ENCODE measurements around the gene ADAMTS6. TPM values are rescaled to one million over a fixed set of nuclear protein-coding genes. Genes with fewer than 3 reads are reported as not detected.
A peak's percentile ranks its signal among the peaks of the same experiment; 100 is the strongest.

The ADAMTS6 gene
- polyA plus RNA-seq, 1 donor = 2.3 TPM

DNA sequence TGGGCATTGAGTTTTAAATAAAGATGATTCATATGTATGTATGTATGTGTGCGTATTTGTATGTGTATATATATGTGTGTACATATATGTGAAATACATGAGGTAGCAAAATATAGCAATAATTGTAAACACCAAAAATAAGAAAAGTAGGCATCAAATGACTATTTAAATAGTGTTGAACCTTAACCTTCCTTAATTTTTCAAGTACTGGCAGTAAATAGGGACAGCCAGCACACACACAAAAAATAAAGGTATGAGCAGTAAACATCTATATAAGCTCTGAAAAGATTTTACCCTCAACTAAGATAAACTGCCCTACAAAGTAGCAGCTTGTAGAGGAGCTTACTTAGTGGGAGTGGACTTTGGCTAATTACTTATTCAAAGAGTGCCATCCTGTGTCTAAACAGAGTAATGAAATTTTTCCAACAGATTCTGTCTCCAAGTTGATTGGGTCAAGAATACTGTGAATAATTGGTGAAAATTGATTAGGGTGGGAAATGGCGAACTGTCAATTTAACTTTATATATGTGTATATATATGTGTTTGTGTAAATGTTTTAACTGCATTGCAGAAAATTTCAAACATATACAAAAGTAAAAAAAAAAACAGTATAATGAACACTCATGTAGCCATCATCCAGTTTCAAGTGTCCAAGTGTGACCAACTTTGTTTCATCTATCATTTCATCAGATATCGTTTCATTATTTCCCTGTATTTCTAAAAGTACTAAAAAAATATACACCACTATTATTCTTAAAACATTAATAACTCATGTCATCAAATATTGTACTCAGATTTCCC is 2.0 kb upstream of the ADAMTS6 start:
- H3K36me3 ChIP-seq (ENCODE audit: control insufficient read depth, insufficient read depth, low read length) = no peaks in the 10 kb centered on the region
- H3K27me3 ChIP-seq (ENCODE audit: control insufficient read depth, insufficient read depth, low read length) = no peaks in the 10 kb centered on the region
- 60% methylated on average over 2 of the region's 3 CpGs for WGBS (ENCODE audit: insufficient coverage, low lambda C conversion rate)
- peaks cover 7% of the 10 kb centered on the region for H3K4me1 ChIP-seq (ENCODE audit: control insufficient read depth, insufficient read depth, low read length)
- no peak overlapping the region for H3K4me3 ChIP-seq (ENCODE audit: low read length)
- DNase-seq = peak in 1 of 2 donors; percentile 55
- H3K9me3 ChIP-seq (ENCODE audit: control insufficient read depth, low read depth, low read length) = peaks cover 6% of the 10 kb centered on the region
- H3K27ac ChIP-seq (ENCODE audit: low read length) = peak overlapping the region; percentile 12

DNA sequence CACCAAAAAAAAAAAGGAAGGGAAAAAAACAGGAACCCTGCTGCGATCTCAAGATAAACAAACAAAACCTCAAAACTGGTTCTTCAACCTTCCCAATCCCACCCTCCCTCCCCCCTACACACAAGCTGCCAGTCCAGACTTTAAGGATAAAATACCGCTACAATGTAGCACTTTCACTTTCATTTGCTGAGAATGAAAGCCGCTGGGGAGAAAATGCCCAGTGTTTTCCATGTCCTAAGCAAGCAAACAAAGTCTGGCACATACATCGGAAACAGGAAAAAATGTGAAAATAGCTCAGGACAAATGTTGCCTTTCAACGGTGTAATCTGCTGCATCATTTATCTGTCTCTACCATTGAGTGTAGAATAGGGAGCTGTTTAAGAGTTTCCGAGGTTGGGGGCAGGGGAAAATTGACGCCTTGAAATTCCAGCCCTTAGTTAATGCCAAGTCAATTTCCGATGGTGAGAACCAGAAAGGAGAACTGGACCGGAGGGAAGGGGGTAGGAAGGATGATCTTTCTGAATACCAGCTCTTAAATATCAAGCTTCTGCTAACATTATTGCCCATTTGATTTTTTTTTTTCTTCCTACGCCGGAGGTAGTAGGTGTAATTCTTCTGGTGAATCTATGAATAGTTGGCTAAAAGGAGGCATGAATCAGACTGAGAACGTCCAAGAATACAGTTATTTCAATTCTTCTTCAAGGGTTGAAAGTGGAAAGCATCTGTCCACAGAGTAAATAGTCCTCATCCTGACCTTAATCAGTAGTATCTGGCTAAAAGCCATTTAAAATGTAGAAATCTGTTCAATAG is 1.2 kb upstream of the ADAMTS6 start:
- WGBS (ENCODE audit: insufficient coverage, low lambda C conversion rate) = 0% methylated on average over 1 of the region's 12 CpGs
- peak in 1 of 2 donors; percentile 71 for DNase-seq
- H3K36me3 ChIP-seq (ENCODE audit: control insufficient read depth, insufficient read depth, low read length) = no peaks in the 10 kb centered on the region
- peaks cover 7% of the 10 kb centered on the region for H3K4me1 ChIP-seq (ENCODE audit: control insufficient read depth, insufficient read depth, low read length)
- H3K9me3 ChIP-seq (ENCODE audit: control insufficient read depth, low read depth, low read length) = peaks cover 6% of the 10 kb centered on the region
- peak overlapping the region; percentile 41 for H3K4me3 ChIP-seq (ENCODE audit: low read length)
- H3K27ac ChIP-seq (ENCODE audit: low read length) = peak overlapping the region; percentile 72
- no peaks in the 10 kb centered on the region for H3K27me3 ChIP-seq (ENCODE audit: control insufficient read depth, insufficient read depth, low read length)

DNA sequence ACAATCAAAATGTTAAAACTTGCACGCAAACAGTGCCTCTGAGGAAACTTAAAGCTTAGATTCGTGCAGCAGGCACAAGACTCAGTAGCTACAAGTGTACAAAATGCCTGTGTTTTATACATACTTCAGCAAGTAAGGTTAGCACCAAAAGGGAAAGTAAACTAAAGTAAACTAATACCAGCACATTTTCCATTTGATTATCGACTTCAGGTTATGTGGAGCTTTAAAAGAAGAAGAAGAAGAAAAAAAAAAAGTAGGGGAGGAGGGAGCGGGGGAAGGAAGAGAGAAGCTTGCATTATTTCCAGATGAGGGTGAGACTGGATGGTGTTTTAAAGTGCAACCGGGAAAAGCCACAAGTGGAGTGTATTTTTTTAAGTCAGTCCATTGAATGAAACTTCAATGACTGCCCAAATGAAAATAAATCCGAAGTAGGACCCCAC is 596 bp upstream of the ADAMTS6 start:
- Histone ChIP-seq H3K36me3 (ENCODE audit: control insufficient read depth, insufficient read depth, low read length) (no peaks in the 10 kb centered on the region), H3K27me3 (ENCODE audit: control insufficient read depth, insufficient read depth, low read length) (no peaks in the 10 kb centered on the region), H3K4me1 (ENCODE audit: control insufficient read depth, insufficient read depth, low read length) (peaks cover 7% of the 10 kb centered on the region), H3K4me3 (ENCODE audit: low read length) (peak overlapping the region; percentile 41), H3K9me3 (ENCODE audit: control insufficient read depth, low read depth, low read length) (peaks cover 6% of the 10 kb centered on the region), H3K27ac (ENCODE audit: low read length) (peak overlapping the region; percentile 72)
- 0% methylated on average over 1 of the region's 6 CpGs for WGBS (ENCODE audit: insufficient coverage, low lambda C conversion rate)
- DNase-seq = no peak

DNA sequence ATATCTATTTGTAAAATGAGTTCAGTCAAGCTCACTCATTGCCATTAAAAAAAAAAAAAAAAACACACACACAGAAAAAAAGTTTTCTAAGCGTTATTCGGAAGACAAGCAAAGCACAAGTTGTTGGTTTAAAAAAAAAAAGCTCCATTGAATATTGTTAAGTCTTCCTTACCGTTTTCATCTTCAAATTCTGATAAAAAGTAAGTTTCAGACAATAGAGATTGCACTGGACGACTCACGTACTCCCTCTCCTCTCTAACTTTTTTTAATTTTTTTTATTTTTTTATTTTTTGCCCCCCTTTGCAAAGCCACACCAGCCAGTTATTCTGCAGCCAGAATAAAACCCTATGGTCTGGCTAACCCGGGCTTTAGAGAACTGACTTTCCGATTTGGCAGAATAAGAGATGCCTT is 544 bp downstream of the ADAMTS6 start:
- peak overlapping the region; percentile 72 for H3K27ac ChIP-seq (ENCODE audit: low read length)
- H3K4me3 ChIP-seq (ENCODE audit: low read length) = peak overlapping the region; percentile 41
- no peaks in the 10 kb centered on the region for H3K27me3 ChIP-seq (ENCODE audit: control insufficient read depth, insufficient read depth, low read length)
- H3K36me3 ChIP-seq (ENCODE audit: control insufficient read depth, insufficient read depth, low read length) = no peaks in the 10 kb centered on the region
- 3% methylated on average over 3 of the region's 7 CpGs for WGBS (ENCODE audit: insufficient coverage, low lambda C conversion rate)
- peaks cover 6% of the 10 kb centered on the region for H3K9me3 ChIP-seq (ENCODE audit: control insufficient read depth, low read depth, low read length)
- no peak for DNase-seq
- H3K4me1 ChIP-seq (ENCODE audit: control insufficient read depth, insufficient read depth, low read length) = peaks cover 7% of the 10 kb centered on the region

DNA sequence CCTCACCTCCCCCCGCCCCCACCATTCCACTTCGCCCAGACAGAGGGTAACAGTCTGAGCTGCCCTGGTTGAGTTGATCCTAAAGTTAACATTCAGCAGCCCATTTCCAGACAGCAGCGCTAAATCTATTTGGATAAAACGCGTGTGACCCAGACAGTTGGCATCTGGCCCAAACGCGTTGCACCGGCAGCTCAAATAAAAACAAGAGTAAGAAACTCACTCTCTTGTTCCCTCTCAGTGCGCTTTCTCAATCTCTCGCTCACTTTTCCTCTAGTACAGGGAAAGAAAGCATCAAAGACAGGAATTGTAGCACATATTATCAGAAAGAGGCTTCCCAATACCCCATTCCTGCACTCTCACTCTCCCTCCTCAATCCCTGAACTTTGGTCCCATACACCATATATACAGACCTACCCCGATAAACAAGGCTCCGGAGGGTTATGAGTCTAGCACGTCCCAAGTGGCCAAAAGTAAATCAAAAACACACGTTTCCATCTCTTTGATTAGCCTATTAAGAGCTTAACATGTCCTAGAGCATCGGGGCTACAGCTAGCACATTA is 1.3 kb downstream of the ADAMTS6 start:
- Histone ChIP-seq H3K27ac (ENCODE audit: low read length) (peak overlapping the region; percentile 45), H3K4me3 (ENCODE audit: low read length) (peak overlapping the region; percentile 41), H3K4me1 (ENCODE audit: control insufficient read depth, insufficient read depth, low read length) (peaks cover 7% of the 10 kb centered on the region), H3K27me3 (ENCODE audit: control insufficient read depth, insufficient read depth, low read length) (no peaks in the 10 kb centered on the region), H3K9me3 (ENCODE audit: control insufficient read depth, low read depth, low read length) (peaks cover 2% of the 10 kb centered on the region), H3K36me3 (ENCODE audit: control insufficient read depth, insufficient read depth, low read length) (no peaks in the 10 kb centered on the region)
- WGBS (ENCODE audit: insufficient coverage, low lambda C conversion rate) = 0% methylated on average over 1 of the region's 15 CpGs
- peak in 1 of 2 donors; percentile 69 for DNase-seq

DNA sequence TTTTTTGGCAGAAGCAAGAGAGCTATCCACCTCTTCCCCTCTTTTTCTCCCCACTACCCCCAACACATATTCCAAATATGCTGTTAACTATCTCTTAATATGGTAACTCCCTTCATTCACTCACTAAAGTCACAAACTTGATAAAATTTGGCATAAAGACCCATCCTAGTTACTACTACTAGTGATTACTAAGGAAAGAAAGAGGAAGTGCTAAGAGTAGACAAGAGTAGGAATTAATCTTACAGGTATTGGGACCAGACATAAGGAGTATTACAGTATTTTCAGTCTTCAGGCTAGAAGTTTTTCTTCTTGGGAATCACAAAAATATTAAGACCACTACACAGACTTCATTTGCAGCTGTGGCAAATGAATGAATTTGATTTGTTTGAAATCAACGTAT is 2.2 kb downstream of the ADAMTS6 start:
- no CpG with 5 or more reads among the region's 1 CpG for WGBS (ENCODE audit: insufficient coverage, low lambda C conversion rate)
- no peak for DNase-seq
- Histone ChIP-seq H3K36me3 (ENCODE audit: control insufficient read depth, insufficient read depth, low read length) (no peaks in the 10 kb centered on the region), H3K27me3 (ENCODE audit: control insufficient read depth, insufficient read depth, low read length) (no peaks in the 10 kb centered on the region), H3K4me3 (ENCODE audit: low read length) (peak overlapping the region; percentile 41), H3K9me3 (ENCODE audit: control insufficient read depth, low read depth, low read length) (no peaks in the 10 kb centered on the region), H3K4me1 (ENCODE audit: control insufficient read depth, insufficient read depth, low read length) (peaks cover 7% of the 10 kb centered on the region), H3K27ac (ENCODE audit: low read length) (no peak overlapping the region)

DNA sequence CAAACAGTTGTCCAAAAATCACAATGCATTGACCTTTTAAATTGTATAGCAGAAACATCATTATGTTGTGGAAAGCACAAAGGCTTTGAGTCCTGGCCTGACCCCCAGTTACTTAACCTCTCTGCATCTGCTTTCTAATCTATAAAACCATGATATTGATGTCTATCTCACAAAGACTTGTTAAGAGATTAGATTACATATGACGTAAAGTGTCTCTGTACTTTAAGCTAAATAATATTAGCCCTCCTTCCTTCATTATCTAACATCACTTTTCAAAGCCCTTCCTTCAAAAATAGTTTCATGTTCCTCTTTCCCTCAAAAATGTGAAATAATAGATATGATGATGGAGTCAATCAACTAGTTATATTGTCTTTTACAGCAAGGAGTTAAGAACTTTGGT is 3.4 kb downstream of the ADAMTS6 start:
- H3K4me1 ChIP-seq (ENCODE audit: control insufficient read depth, insufficient read depth, low read length) = peaks cover 7% of the 10 kb centered on the region
- no peaks in the 10 kb centered on the region for H3K9me3 ChIP-seq (ENCODE audit: control insufficient read depth, low read depth, low read length)
- H3K36me3 ChIP-seq (ENCODE audit: control insufficient read depth, insufficient read depth, low read length) = no peaks in the 10 kb centered on the region
- DNase-seq = no peak
- no peak overlapping the region for H3K4me3 ChIP-seq (ENCODE audit: low read length)
- H3K27me3 ChIP-seq (ENCODE audit: control insufficient read depth, insufficient read depth, low read length) = no peaks in the 10 kb centered on the region
- no peak overlapping the region for H3K27ac ChIP-seq (ENCODE audit: low read length)
- 71% methylated on average over 1 of the region's 1 CpG for WGBS (ENCODE audit: insufficient coverage, low lambda C conversion rate)

DNA sequence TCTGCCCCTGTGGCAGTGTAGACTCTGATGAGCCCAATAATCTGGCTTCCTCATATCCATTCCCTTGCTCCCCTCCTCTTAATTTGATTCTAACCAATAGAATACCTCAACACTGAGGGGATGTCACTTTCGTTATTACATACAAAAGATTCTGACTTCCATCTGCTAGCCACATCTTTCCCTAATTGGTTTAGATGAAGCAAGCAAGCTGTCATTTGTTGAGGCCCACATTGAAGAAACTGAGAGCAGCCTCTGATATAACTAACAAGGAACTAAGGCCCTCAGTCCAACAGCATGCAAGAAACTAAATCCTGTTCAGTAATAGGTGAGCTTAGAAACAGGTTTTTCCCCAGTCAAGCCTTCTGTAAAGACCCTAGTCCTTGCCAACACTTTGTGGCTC is 5.8 kb downstream of the ADAMTS6 start:
- Histone ChIP-seq H3K4me1 (ENCODE audit: control insufficient read depth, insufficient read depth, low read length) (peaks cover 7% of the 10 kb centered on the region), H3K9me3 (ENCODE audit: control insufficient read depth, low read depth, low read length) (no peaks in the 10 kb centered on the region), H3K27ac (ENCODE audit: low read length) (no peak overlapping the region), H3K36me3 (ENCODE audit: control insufficient read depth, insufficient read depth, low read length) (no peaks in the 10 kb centered on the region), H3K27me3 (ENCODE audit: control insufficient read depth, insufficient read depth, low read length) (no peaks in the 10 kb centered on the region), H3K4me3 (ENCODE audit: low read length) (no peak overlapping the region)
- no peak for DNase-seq
- no CpG with 5 or more reads among the region's 1 CpG for WGBS (ENCODE audit: insufficient coverage, low lambda C conversion rate)

DNA sequence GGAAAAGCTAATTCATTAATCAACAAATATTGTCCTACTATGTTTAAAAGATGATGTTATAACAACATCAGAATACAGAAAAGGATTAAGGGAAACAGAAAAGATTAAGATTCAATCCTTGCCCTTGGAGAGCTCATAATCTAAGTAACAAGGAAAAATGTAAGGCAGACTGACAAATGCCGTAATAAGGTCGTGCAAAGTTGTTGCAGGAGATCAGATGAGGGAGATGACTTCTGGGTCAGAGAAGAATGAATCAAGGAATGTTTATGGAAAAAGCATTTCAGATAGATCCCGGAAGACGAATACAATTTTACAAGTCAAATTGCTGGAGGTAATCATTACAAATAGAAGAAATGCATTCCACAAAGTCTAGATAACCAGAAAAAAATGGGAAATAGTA is 6.4 kb downstream of the ADAMTS6 start:
- WGBS (ENCODE audit: insufficient coverage, low lambda C conversion rate) = 91% methylated on average over 4 of the region's 4 CpGs
- H3K36me3 ChIP-seq (ENCODE audit: control insufficient read depth, insufficient read depth, low read length) = no peaks in the 10 kb centered on the region
- H3K4me3 ChIP-seq (ENCODE audit: low read length) = no peak overlapping the region
- no peaks in the 10 kb centered on the region for H3K9me3 ChIP-seq (ENCODE audit: control insufficient read depth, low read depth, low read length)
- no peak for DNase-seq
- no peaks in the 10 kb centered on the region for H3K27me3 ChIP-seq (ENCODE audit: control insufficient read depth, insufficient read depth, low read length)
- peaks cover 4% of the 10 kb centered on the region for H3K4me1 ChIP-seq (ENCODE audit: control insufficient read depth, insufficient read depth, low read length)
- no peak overlapping the region for H3K27ac ChIP-seq (ENCODE audit: low read length)

DNA sequence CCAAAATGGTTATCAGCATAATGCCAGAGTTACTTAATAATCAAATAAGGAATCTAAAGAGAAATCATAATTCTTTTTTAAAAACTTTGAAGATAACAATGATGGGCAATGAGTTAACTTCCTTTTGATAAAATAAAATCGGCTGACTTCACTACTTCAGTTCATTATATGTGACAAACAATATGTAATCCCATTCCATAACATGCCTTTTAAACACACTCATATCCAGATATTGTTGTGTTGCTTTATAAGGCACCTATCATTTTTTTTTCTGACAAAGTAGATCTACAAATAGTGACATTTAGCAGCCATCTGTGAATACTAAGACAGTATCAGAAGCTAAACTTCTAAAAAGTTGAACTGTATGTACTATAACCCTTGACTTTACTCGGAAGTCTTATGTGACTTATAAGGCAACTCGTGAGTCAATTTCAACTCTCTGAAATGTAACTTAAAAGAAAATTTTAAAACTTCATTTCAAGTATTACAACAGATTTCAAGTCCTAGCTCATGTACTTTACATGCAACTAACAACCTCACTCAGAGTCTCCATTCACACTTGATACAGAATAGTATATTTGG is 7.5 kb downstream of the ADAMTS6 start:
- no peak overlapping the region for H3K27ac ChIP-seq (ENCODE audit: low read length)
- H3K9me3 ChIP-seq (ENCODE audit: control insufficient read depth, low read depth, low read length) = no peaks in the 10 kb centered on the region
- no peak overlapping the region for H3K4me3 ChIP-seq (ENCODE audit: low read length)
- no peaks in the 10 kb centered on the region for H3K4me1 ChIP-seq (ENCODE audit: control insufficient read depth, insufficient read depth, low read length)
- no peaks in the 10 kb centered on the region for H3K27me3 ChIP-seq (ENCODE audit: control insufficient read depth, insufficient read depth, low read length)
- no peaks in the 10 kb centered on the region for H3K36me3 ChIP-seq (ENCODE audit: control insufficient read depth, insufficient read depth, low read length)
- 84% methylated on average over 2 of the region's 3 CpGs for whole genome bisulfite sequencing (ENCODE audit: insufficient coverage, low lambda C conversion rate)
- no peak for DNase-seq
